IMR-90 (cell line): ENCODE measurements around the gene AANAT. TPM values are rescaled to one million over a fixed set of nuclear protein-coding genes. Genes with fewer than 3 reads are reported as not detected.

Experiments
- ATAC-seq: fragments of 200-7000 bp; cut with Tn5 transposase; 2 replicates; pipeline ENCODE4 v1.9.1; 2020; ENCODE audit warnings: low read depth, mild to moderate bottlenecking, moderate library complexity
- BruUV-seq: library from RNA; stranded (reverse); fragments of 400-500 nt; replicated peaks from 2 replicates; lab custom pipeline; 2021; lab: Mats Ljungman, UMichigan
- CTCF ChIA-PET: fragments of 300-600 bp; formaldehyde crosslinking; extraction: SDS; loops from one replicate; lab custom pipeline; 2021; ENCODE audit warnings: antibody characterized with exemption; lab: Yijun Ruan, JAX
- POLR2A ChIA-PET: fragments of 300-600 bp; sonication (Branson Sonifier 250); formaldehyde crosslinking; loops from one replicate; lab custom pipeline; 2022; ENCODE audit warnings: antibody characterized with exemption; ENCODE audit not compliant: unreplicated experiment; lab: Charles Lee
- DNase-seq: peaks from one replicate; pipeline ENCODE4 v3.0.0; 2013
- H2AFZ ChIP-seq: replicated peaks from 2 replicates; pipeline ENCODE3; 2013; ENCODE audit warnings: low read length, mild to moderate bottlenecking; ENCODE audit not compliant: poor library complexity
- H2AK5ac ChIP-seq: 2 replicates; pipeline ENCODE4 v1.6.1; 2013; ENCODE audit warnings: low read depth, low read length, inconsistent platforms
- H2AK9ac ChIP-seq: replicated peaks from 2 replicates; pipeline ENCODE3; 2013; ENCODE audit warnings: mild to moderate bottlenecking, low read depth, low read length, moderate library complexity; ENCODE audit not compliant: poor library complexity
- H2BK120ac ChIP-seq: 2 replicates; pipeline ENCODE4 v1.6.1; 2013; ENCODE audit warnings: low read depth, low read length, inconsistent platforms
- H2BK15ac ChIP-seq: 3 replicates; pipeline ENCODE4 v1.6.1; 2013; ENCODE audit warnings: low read depth, low read length, inconsistent platforms
- H2BK20ac ChIP-seq: 2 replicates; pipeline ENCODE4 v1.6.1; 2013; ENCODE audit warnings: low read depth, mild to moderate bottlenecking, inconsistent platforms, low read length, moderate library complexity
- H2BK5ac ChIP-seq: 2 replicates; pipeline ENCODE4 v1.6.1; 2013; ENCODE audit warnings: mild to moderate bottlenecking, low read depth, low read length, inconsistent platforms; ENCODE audit not compliant: poor library complexity, severe bottlenecking
- H3K14ac ChIP-seq: replicated peaks from 2 replicates; pipeline ENCODE4 v1.6.1; 2013; ENCODE audit warnings: low read depth, low read length, inconsistent platforms
- H3K18ac ChIP-seq: 2 replicates; pipeline ENCODE4 v1.6.1; 2013; ENCODE audit warnings: low read depth, low read length, control low read depth
- H3K23ac ChIP-seq: 2 replicates; pipeline ENCODE4 v1.6.1; 2013; ENCODE audit warnings: low read depth, low read length, inconsistent platforms
- H3K27ac ChIP-seq: 2 replicates; pipeline ENCODE4 v1.5.1; 2013; ENCODE audit warnings: mild to moderate bottlenecking, control low read depth, low read length; ENCODE audit not compliant: insufficient read depth
- H3K27me3 ChIP-seq: 2 replicates; pipeline ENCODE4 v1.6.1; 2013; ENCODE audit warnings: low read length; ENCODE audit not compliant: control insufficient read depth, insufficient read depth
- H3K36me3 ChIP-seq: 2 replicates; pipeline ENCODE4 v1.6.1; 2013; ENCODE audit warnings: low read length, mixed read lengths; ENCODE audit not compliant: control insufficient read depth, insufficient read depth
- H3K4ac ChIP-seq: 2 replicates; pipeline ENCODE4 v1.6.1; 2013; ENCODE audit warnings: low read depth, low read length, inconsistent platforms
- H3K4me1 ChIP-seq: 2 replicates; pipeline ENCODE4 v1.6.1; 2013; ENCODE audit warnings: low read length, mixed read lengths; ENCODE audit not compliant: control insufficient read depth, insufficient read depth
- H3K4me2 ChIP-seq: 2 replicates; pipeline ENCODE4 v1.6.1; 2013; ENCODE audit warnings: low read depth, mild to moderate bottlenecking, control low read depth, low read length, moderate library complexity
- H3K4me3 ChIP-seq: 2 replicates; pipeline ENCODE4 v1.5.1; 2013; ENCODE audit warnings: low read depth, mild to moderate bottlenecking, control low read depth, low read length, moderate library complexity; ENCODE audit not compliant: insufficient read depth
- H3K56ac ChIP-seq: 2 replicates; pipeline ENCODE4 v1.6.1; 2013; ENCODE audit warnings: low read length, inconsistent platforms; ENCODE audit not compliant: insufficient read depth; ENCODE audit errors: extremely low read depth
- H3K79me1 ChIP-seq, 2 experiments: 2 replicates each; pipeline ENCODE4 v1.6.1; 2013; ENCODE audit warnings: low read length in 2 of 2, inconsistent platforms in 1 of 2, low read depth in 1 of 2
- H3K9ac ChIP-seq: 2 replicates; pipeline ENCODE4 v1.6.1; 2013; ENCODE audit warnings: low read depth, low read length, control low read depth
- H3K9me1 ChIP-seq: 2 replicates; pipeline ENCODE4 v1.6.1; 2013; ENCODE audit warnings: low read length, inconsistent platforms; ENCODE audit not compliant: insufficient read depth
- H3K9me3 ChIP-seq: 2 replicates; pipeline ENCODE4 v1.6.1; 2013; ENCODE audit warnings: low read length; ENCODE audit not compliant: control insufficient read depth, insufficient read depth
- H4K20me1 ChIP-seq: 2 replicates; pipeline ENCODE4 v1.6.1; 2013; ENCODE audit warnings: low read length, inconsistent platforms; ENCODE audit not compliant: insufficient read depth
- H4K5ac ChIP-seq: 2 replicates; pipeline ENCODE4 v1.6.1; 2013; ENCODE audit warnings: mild to moderate bottlenecking, low read depth, low read length, control low read depth
- H4K8ac ChIP-seq, 2 experiments: 2 replicates each; pipeline ENCODE4 v1.6.1; 2013; ENCODE audit warnings: low read depth in 2 of 2, low read length in 2 of 2, control low read depth in 1 of 2, inconsistent platforms in 1 of 2
- H4K91ac ChIP-seq: 2 replicates; pipeline ENCODE4 v1.6.1; 2013; ENCODE audit warnings: low read depth, low read length, inconsistent platforms; ENCODE audit not compliant: insufficient read depth
- BHLHE40 ChIP-seq: fragments of 150-350 bp; IDR thresholded peaks from 2 replicates; pipeline ENCODE4 v1.6.1; 2016; ENCODE audit warnings: mild to moderate bottlenecking, low read depth, low read length
- CEBPB ChIP-seq: IDR thresholded peaks from 2 replicates; pipeline ENCODE4 v1.6.1; 2012; ENCODE audit warnings: low read depth, low read length, improper control_type of control experiment
- CHD1 ChIP-seq: IDR thresholded peaks from 2 replicates; pipeline ENCODE4 v1.6.1; 2012; ENCODE audit warnings: low read depth, low read length, improper control_type of control experiment
- FOS ChIP-seq: fragments of 150-350 bp; IDR thresholded peaks from 2 replicates; pipeline ENCODE4 v1.6.1; 2016; ENCODE audit warnings: low read depth, low read length
- MAZ ChIP-seq: IDR thresholded peaks from 2 replicates; pipeline ENCODE4 v1.6.1; 2012; ENCODE audit warnings: low read depth, mild to moderate bottlenecking, low read length, improper control_type of control experiment, moderate library complexity, borderline replicate concordance
- NFE2L2 ChIP-seq: fragments of 150-350 bp; IDR thresholded peaks from 2 replicates; pipeline ENCODE4 v1.6.1; 2016; ENCODE audit warnings: low read depth, mild to moderate bottlenecking, low read length
- RAD21 ChIP-seq: IDR thresholded peaks from 2 replicates; pipeline ENCODE4 v1.6.1; 2012; ENCODE audit warnings: low read length, improper control_type of control experiment
- RFX5 ChIP-seq: IDR thresholded peaks from 2 replicates; pipeline ENCODE4 v1.8.0; 2012; ENCODE audit warnings: low read depth, mild to moderate bottlenecking, low read length, moderate library complexity
- SMC3 ChIP-seq: fragments of 150-350 bp; IDR thresholded peaks from 2 replicates; pipeline ENCODE4 v1.6.1; 2016; ENCODE audit warnings: low read depth, mild to moderate bottlenecking, antibody characterized with exemption, low read length, moderate library complexity
- WGBS, 2 experiments: methylation state at CpG; one replicate each; pipeline versions ENCODE4 v1.1.5 to v1.1.7; 2013; ENCODE audit warnings: missing lambda C conversion rate in 2 of 2; ENCODE audit not compliant: insufficient read length in 1 of 2; ENCODE audit errors: extremely low coverage in 2 of 2; 5-methylcytosine and 5-hydroxymethylcytosine counted together
- dilution Hi-C: fragments of 300-500 bp; cut with HindIII; formaldehyde crosslinking; loops from one replicate; pipeline ENCODE4 v1.14.3; 2018; ENCODE audit warnings: low sequenced_read_pairs; ENCODE audit not compliant: unreplicated experiment
- in situ Hi-C: fragments of 300-500 bp; cut with MboI; formaldehyde crosslinking; loops from 3 replicates; pipeline ENCODE4 v1.14.3; 2019; ENCODE audit warnings: low sequenced_read_pairs, inconsistent platforms, mixed read lengths
- intact Hi-C: fragments of 100-400 bp; cut with micrococcal nuclease; formaldehyde crosslinking; loops from 2 replicates; pipeline ENCODE4 v1.10.0; 2022
- polyA plus RNA-seq, 3 experiments: library from polyadenylated mRNA; depleted of rRNA; stranded (reverse); fragments of >200 nt; gene quantifications; 2 replicates each; pipeline ENCODE4 v1.2.3, GENCODE V29; 2012; ENCODE audit warnings: low replicate concordance in 1 of 3
- total RNA-seq: library from RNA; depleted of rRNA; stranded (reverse); fragments of >200 nt; gene quantifications from 2 replicates; pipeline ENCODE4 v1.2.3, GENCODE V29; 2012
- TF ChIP-seq, protein P1 (sequence below): fragments of 150-350 bp; IDR thresholded peaks from 2 replicates; pipeline ENCODE4 v1.6.1; 2017; ENCODE audit warnings: mild to moderate bottlenecking, antibody characterized with exemption, low read length, low read depth
- TF ChIP-seq, protein P2 (sequence below): conservative IDR thresholded peaks from 2 replicates; pipeline ENCODE4 v1.5.1; 2012; ENCODE audit warnings: mild to moderate bottlenecking, low read depth, low read length, improper control_type of control experiment
- TF ChIP-seq, protein P3 (sequence below): fragments of 150-350 bp; IDR thresholded peaks from 2 replicates; pipeline ENCODE4 v1.6.1; 2016; ENCODE audit warnings: low read depth, mild to moderate bottlenecking, low read length, moderate library complexity, borderline replicate concordance

AANAT gene
- total and polyA plus RNA-seq, 2 of the 4 experiments (the other 2 are of a cell fraction) = 0.21 TPM; not detected in 1

DNA sequence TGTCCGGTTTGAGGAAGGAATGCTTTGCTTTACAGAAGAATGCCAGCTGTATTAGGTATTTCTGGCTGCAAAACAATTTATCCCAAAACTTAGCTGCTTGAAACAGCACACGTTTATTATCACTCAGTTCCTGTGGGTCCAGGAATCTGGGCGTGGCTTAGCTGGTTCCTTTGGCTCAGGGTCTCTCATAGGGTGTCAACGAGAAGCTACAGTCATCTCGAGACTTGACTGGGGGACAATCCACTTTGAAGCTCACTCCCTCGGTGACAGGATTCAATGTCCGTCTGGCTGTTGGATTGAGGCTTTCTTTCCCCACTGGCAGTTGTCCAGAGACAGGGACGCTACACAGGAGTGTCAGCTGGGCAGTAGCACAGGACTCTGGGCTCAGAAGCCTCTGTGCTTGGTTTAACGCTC lies 43.4 kb downstream of the AANAT start:
- peak overlapping the region; percentile 64; the same call in 1 of the 2 replicates for H3K27ac ChIP-seq
- peak overlapping the region; percentile 57 for H2AFZ ChIP-seq
- dilution Hi-C loops = no loop called here
- CTCF ChIA-PET = interaction anchor here (0.5 to 1.0 kb wide), 4 partner anchors 15 to 558 kb away, joined by 3 to 4 read pairs (median 3); no protein-coding TSS in a partner anchor
- 0 out of 2 replicates have a peak overlapping the region, but pooled peaks have one; percentile 25 for H4K91ac ChIP-seq
- peak overlapping the region; percentile 59; the same call in 1 of the 3 replicates for H2BK15ac ChIP-seq
- no peak overlapping the region for H2BK5ac ChIP-seq
- H2BK20ac ChIP-seq = peak overlapping the region; percentile 34; the same call in 1 of the 2 replicates
- 0 out of 2 replicates have a peak, but pooled peaks cover 5% of the 10 kb centered on the region for H3K9me1 ChIP-seq
- TF ChIP-seq SMC3 (no peak), CEBPB (no peak), BHLHE40 (no peak), MAZ (no peak), FOS (no peak), CHD1 (no peak), RFX5 (no peak), NFE2L2 (no peak), RAD21 (no peak)
- TF ChIP-seq, protein P1, sequence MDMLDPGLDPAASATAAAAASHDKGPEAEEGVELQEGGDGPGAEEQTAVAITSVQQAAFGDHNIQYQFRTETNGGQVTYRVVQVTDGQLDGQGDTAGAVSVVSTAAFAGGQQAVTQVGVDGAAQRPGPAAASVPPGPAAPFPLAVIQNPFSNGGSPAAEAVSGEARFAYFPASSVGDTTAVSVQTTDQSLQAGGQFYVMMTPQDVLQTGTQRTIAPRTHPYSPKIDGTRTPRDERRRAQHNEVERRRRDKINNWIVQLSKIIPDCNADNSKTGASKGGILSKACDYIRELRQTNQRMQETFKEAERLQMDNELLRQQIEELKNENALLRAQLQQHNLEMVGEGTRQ = no peak
- TF ChIP-seq, protein P2, sequence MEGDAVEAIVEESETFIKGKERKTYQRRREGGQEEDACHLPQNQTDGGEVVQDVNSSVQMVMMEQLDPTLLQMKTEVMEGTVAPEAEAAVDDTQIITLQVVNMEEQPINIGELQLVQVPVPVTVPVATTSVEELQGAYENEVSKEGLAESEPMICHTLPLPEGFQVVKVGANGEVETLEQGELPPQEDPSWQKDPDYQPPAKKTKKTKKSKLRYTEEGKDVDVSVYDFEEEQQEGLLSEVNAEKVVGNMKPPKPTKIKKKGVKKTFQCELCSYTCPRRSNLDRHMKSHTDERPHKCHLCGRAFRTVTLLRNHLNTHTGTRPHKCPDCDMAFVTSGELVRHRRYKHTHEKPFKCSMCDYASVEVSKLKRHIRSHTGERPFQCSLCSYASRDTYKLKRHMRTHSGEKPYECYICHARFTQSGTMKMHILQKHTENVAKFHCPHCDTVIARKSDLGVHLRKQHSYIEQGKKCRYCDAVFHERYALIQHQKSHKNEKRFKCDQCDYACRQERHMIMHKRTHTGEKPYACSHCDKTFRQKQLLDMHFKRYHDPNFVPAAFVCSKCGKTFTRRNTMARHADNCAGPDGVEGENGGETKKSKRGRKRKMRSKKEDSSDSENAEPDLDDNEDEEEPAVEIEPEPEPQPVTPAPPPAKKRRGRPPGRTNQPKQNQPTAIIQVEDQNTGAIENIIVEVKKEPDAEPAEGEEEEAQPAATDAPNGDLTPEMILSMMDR = no peak
- TF ChIP-seq, protein P3, sequence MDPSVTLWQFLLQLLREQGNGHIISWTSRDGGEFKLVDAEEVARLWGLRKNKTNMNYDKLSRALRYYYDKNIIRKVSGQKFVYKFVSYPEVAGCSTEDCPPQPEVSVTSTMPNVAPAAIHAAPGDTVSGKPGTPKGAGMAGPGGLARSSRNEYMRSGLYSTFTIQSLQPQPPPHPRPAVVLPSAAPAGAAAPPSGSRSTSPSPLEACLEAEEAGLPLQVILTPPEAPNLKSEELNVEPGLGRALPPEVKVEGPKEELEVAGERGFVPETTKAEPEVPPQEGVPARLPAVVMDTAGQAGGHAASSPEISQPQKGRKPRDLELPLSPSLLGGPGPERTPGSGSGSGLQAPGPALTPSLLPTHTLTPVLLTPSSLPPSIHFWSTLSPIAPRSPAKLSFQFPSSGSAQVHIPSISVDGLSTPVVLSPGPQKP = no peak
- peak overlapping the region; percentile 28; the same call in 1 of the 2 replicates for H3K4ac ChIP-seq
- no peaks in the 10 kb centered on the region for H3K36me3 ChIP-seq
- DNase-seq (peak; percentile 26), ATAC-seq (peak; percentile 31)
- intact Hi-C loops = no loop called here
- peak overlapping the region in 1 of 2 experiments; percentile 7; a peak in 1 of 4 replicates for H4K8ac ChIP-seq
- in situ Hi-C loops = no loop called here
- no peak overlapping the region for H2AK9ac ChIP-seq
- H3K56ac ChIP-seq = no peak overlapping the region
- no TSS peak for BruUV-seq
- H3K9ac ChIP-seq = no peak overlapping the region
- no peaks in the 10 kb centered on the region for H3K9me3 ChIP-seq
- no peak overlapping the region for H3K4me2 ChIP-seq
- H3K4me3 ChIP-seq = no peak overlapping the region
- H3K14ac ChIP-seq = 0 out of 2 replicates have a peak overlapping the region, but pooled peaks have one; percentile 3
- no peaks in the 10 kb centered on the region for H4K20me1 ChIP-seq
- peak overlapping the region; percentile 80; the same call in 1 of the 2 replicates for H2AK5ac ChIP-seq
- no peak overlapping the region for H4K5ac ChIP-seq
- H3K18ac ChIP-seq = peak overlapping the region; percentile 14; the same call in 1 of the 2 replicates
- H3K79me1 ChIP-seq = no peaks in the 10 kb centered on the region
- no peak overlapping the region for H3K23ac ChIP-seq
- 17% methylated on average over 3 of the region's 9 CpGs; no CpG with 5 or more reads in 1 of the 2 experiments for WGBS, 2 experiments
- H3K4me1 ChIP-seq = peaks cover 12% of the 10 kb centered on the region
- H3K27me3 ChIP-seq = peaks cover 13% of the 10 kb centered on the region
- H2BK120ac ChIP-seq = peak overlapping the region; percentile 69
- POLR2A ChIA-PET = no interaction called here
